CD4-positive, alpha-beta T cell treated with Interleukin-4 for 1 hour (primary cell): Measurements from ENCODE around the gene FAM13C.

ENCODE experiments used
- DNase-seq, 2 donors: peaks; one replicate each; pipeline ENCODE4 v3.0.0-alpha.2; 2020 to 2022

Gene FAM13C

GRCh38 chr10:59312247-59312646 lies 50.1 kb downstream of the FAM13C start:
- DNase-seq, result no peak

DNA sequence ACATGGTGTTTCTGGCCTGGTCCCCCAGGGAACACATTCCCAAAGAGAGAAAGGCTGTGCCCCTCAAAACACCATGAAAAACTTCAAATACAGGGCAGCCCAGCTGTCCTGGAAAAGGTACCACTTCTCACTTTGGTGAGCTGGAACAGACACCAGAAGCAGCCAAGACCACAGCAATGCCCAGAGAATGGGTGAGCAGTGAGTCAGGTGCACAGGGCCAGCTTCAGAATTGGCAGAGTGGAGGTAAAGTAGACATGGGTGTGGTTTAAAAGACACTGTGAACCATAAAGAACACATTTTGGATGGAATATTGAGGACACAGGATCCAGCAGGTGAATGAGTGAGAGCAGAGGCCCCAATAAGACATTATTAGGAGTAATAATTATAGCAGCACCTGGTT lies 51.3 kb downstream of the FAM13C start:
- no peak for DNase-seq

DNA sequence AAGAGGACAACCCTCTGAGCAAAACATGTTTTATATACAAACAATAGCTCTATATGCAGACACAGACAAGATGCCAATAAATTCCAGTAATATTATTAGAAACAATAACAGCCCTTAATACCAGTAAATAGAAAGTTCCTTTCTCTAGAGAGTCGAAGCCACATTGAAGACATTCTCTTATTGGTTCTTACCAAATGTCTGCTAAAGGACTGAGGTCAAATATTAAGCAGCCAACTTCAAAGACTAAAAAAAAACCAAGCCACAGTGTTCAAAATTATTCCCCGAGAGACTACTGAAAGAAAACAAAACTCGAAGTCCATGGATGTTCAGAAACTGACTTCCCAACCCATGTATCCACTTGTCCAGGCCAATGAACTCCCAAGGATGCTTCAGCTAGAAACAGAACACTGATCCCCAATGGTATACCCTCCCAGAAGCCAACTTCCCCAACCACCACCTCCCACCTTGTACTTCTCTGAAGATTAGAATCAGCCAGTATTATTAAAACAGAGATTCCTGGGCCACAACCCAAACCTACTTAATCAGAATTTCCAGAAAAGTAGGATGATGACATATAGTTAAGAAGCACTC lies 51.9 kb downstream of the FAM13C start:
- no peak for DNase-seq

GRCh38 chr10:59304521-59305097 lies 57.7 kb downstream of the FAM13C start:
- no peak for DNase-seq

DNA sequence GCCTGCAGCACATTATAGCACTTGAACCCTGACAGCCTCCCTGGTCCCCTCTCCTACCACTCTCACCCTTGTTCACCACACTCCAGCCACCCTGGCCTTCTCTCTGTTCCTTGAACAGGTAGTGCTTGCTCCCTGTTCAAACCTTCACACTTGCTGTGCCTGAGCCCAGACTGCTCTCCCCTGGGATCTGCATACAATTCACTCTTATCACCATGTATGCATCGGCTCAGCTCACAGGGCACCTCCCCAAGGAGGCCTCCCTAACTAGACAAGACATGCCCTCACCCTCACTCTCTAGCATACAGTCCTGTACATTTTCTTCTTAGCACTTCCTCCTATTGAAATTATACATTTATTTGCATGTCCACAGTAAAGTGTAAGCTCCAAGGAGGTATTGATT lies 59.3 kb downstream of the FAM13C start:
- no peak for DNase-seq

DNA sequence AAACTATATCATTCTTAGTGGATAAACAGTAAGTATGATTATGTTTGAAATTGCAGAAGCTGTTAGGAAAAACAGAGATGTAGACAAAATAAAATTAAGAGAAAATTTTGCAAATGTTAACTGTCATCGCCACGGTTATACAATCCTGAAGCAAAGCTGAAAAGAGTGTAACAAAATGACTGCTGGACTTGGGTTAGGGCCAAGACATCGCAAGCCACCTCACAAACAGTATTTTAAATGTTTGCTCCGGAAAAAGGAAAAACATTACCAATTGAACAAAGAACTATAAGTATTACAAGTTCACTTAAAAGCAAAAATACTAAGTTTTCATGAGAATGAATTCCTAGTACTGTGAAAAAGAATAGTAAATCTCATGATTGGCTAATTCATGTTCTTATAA lies 60.0 kb downstream of the FAM13C start:
- DNase-seq, result no peak

GRCh38 chr10:59301067-59301754 lies 61.1 kb downstream of the FAM13C start:
- no peak for DNase-seq

GRCh38 chr10:59300386-59300785 lies 62.0 kb downstream of the FAM13C start:
- DNase-seq, result no peak

DNA sequence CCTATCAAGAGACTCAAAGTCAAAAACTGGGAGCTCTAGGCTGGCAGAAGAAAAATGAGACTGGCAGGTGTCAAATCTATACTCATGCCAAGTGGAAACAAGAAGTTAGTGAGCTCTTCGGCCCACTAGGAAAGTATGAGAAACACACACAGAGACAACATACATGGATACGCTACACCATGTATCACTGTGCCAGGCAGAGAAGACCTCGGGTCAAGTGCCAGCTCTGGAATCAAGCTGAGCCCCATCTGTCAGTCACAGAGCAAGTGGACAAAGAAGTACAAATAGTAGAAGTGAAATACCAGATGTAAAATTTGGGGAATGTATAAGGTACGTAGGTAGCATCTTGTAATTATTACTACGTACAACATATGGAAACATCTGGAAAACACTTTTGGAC lies 62.4 kb downstream of the FAM13C start:
- no peak for DNase-seq

DNA sequence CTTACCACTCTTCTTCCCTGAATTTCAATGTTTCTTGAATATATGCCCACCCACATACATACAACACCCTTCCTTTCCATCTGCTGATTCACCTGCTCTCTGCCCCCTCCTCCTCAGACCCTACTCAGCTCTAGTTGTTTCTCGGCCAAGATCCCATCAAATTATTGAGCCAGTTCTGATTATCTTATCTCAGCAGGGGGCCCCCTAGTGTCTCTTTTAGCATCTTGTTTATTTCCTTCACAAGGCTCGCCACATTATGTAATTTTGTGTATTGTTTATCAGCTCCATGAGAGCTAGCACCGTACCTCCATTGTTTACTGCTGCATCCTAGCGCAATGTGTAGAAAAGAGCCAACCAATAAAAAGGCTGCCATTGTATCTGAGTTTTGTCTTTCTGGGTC lies 71.9 kb downstream of the FAM13C start:
- no peak for DNase-seq

DNA sequence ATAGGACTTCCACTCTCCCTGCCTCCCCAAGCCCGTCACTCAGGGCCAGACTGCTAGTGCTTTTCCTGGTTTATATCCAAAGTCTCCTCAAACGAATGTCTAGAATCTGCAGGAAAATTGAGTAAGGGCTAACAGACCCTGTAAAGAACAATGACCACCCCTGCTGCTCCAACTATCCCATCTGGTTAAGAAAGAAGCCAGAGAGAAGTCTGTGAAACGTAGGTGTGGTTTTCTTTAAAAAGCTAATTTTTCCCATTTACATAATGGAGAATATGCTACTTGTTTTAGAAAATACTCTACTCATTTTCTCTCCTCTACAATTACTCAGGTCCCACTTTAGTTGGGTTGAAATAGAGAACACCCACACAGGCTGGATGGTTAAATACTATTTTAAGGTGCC lies 72.5 kb downstream of the FAM13C start:
- no peak for DNase-seq

DNA sequence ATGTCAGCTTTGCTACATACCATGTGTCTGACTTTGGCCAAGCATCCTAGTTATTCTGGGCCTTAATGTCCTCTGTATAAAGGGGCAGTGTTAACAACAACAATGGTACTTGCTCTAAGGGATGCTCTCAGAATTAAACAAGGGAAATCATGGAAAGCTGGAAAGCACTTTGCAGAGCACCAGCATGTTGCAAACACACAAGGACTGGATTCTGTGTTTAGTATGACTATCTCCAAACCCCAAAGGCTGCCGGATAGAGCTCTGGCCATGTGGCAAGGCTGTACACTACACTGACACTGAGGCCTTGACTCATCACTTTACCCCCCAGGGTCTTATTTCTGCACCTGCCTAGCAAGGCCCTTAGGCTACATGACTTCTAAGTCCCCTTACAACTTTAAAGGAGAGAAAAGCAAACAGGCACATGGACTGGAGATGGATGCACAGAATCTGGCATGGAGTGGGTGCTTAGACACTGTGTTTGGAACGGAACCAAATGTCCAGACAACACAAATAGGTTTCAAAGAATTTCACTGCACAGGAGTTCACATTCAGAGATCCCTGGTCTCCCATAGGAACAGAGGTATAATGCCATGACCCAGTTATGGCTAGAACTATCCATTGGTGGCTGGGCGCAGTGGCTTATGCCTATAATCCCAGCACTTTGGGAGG lies 74.6 kb downstream of the FAM13C start:
- DNase-seq, result no peak

GRCh38 chr10:59285848-59286247 lies 76.5 kb downstream of the FAM13C start:
- no peak for DNase-seq

DNA sequence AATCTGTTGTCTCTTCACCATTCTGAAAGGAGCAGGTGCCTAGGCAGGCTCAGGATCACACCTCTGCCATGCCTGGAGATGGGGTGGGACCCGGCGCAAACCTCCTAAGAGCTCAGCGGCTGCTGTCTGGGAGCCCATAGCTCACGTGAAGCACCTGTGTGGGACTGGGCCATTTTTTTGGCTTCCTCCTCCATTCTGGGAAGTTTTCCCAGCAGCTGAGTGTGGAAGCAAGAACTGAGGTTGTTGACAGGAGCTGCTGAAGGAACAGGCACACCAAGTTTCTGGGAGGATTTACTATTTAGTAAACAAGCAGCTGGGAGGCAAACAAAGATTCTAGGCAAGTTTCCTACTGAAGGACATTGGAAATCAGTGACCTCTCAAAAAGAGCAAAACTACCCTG lies 77.3 kb downstream of the FAM13C start:
- DNase-seq, result no peak

DNA sequence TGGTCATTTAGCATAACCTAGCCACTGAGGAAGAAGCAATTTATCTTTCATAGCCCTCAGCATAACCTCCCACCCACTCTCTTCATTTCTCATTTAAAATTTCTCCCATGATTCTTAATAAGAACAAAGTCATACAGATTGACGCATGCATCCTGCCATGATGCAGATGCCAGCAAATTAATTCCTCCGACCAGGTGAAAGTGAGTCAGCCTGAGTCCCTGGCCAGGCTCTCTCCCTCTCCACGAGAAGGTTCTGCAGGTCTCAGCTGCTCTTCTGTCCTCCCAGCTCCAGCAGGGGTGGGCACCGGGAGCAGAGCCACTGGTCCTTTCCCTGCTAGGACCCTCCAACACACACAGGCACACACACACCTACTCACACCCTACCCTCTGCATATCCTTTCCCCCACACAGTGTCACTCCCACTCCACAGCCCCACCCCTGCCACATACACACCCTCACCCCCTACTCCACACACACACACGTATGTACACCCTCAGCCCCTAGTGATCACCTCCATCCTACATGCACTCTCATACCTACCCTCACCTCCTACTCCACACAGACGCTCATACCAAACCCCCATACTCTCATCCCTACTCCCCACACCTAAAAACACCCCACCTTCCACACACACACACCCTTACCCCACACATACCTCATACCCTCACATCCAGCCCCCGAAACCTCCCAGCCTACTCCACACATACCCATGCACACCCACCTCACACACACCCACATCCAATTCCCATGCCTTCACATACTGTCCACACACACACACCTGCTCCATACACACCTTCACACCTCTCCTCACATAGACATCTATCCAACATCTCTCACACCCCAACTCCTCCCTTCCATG lies 78.0 kb downstream of the FAM13C start:
- DNase-seq, result no peak

DNA sequence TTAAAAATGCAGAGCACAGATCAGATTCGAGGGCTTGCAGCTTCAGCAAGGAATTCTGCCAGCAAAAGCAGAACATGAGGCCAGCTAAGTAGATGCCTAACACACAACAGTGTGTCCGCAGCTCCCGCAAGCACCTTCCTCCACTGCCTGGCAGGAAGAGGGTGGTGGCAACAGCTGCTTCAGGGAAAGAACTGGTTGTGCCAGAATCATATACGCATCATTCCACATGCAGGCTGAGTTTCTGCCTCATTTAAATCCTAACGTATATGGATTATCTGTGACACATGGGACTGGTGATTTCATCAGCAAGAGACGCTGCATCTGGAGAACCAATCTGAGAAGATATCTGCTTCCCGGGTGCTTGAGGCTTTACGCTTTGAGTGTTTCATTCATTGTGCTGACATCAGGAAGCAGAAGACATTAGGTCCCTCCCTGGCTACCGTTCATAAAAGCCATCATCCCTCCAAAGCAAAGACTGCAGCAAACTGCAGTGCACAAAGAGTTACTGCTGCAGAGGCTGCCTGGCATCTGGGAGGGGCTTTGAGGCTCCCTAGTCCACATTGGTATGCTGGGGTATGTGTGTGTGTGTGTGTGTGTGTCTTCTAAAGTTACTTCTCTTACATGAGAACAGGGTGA lies 78.8 kb downstream of the FAM13C start:
- no peak for DNase-seq

DNA sequence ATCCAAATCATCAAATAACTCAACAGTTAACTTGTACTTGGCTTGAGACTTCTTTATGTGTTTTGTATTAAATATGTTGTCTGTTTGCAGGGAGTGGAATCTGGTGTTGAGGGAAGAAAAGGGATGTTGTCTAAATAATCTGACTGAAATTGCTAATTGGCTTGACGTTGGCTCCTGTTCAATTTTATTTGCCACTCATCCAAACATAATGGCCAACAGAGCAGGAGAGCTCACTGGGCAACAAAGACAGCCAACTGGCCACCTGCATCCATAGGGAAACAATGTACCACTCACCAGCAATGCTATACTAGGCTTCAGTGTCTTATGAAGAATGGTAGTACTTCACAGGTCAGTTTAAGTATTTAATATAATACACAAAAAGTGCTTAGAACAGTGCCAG lies 80.5 kb downstream of the FAM13C start:
- no peak for DNase-seq

GRCh38 chr10:59279991-59280505 lies 82.3 kb downstream of the FAM13C start:
- DNase-seq, result no peak

GRCh38 chr10:59279476-59279875 lies 82.9 kb downstream of the FAM13C start:
- DNase-seq, result no peak

DNA sequence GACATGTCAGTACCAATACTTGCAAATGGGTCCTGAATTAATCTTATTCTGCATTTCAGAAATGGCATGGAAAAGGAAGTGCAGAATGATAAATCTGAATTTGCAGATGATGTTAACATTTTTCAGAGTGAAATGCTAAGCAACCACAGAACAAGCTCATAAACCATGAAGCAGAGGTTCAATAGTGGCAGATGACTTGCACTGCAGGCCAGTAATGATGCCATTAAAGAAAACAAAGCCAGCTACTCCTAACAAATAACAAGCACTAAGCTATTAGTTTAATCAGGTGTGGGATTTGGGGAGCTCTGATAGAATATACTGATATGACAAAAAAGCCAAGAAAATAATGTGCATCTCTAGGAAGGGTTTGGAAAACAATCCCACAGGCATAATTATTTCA lies 85.4 kb downstream of the FAM13C start:
- DNase-seq, result no peak

- no peak for DNase-seq
Observed at GRCh38 chr10:59276133-59276532, 86.2 kb downstream of the FAM13C start.

DNA sequence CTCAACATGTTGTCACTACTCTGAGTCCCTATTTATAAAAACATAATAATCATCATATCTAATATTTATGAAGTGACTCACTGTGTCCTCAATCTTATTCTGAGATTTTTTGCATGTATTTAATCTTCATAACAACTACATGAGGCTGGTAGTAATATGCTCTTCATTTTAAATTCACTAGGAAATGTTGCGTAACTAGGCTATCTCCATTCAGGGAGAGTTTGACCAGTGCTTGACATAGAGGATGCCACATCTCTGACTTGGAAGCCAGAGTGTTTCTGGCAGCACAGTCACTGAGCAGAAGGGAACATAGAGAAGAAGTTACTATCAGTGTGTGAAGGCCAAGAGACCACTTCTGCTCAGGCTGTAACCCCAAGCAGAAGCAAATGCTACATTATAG lies 88.9 kb downstream of the FAM13C start:
- DNase-seq, result no peak
